Measurements from ENCODE around the gene FES.
"Not testable (repeated sequence)": the region's sequence is repeated elsewhere in the genome, so short reads cannot be mapped to it uniquely, and the experiment has no call there.

Gene FES

DNA sequence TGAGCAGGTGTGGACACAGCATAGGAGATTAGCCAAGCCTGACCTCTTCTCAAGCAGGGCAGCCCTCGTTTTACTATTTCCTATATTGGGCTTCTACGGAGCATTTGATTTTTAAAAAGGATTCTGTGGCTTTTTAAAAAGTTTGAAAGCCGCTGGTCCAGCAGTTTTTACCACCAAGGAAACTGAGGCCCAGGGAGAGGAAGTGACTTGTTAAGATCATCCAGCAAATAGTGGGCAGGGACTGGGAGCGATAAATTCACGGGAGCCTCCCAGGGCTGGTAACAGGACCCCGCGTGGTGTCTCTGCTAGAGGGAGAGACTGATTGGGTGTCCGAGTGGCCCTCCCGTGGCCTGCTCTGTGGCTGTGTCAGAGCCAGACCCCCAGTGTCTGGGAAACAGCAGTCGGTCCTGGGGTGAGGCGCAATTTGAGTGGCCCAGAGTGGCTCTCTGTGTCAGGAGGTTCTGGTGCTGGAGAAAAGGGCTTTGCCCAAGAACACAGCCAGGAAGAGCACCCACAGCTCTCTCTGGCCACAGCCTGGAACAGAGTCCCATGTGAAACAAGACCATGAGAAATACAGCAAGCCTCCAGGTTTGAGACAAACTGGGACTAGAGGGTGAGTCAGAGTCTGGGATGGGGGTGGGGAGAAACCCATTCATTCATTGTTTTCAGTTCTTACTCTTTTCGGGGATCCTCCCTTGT is 11.7 kb upstream of the FES start:
- DNase-seq: peak in 3 of 42 donors; percentile 49 to 74 (median 64)
- intact Hi-C loops (cut with DNase I): loop anchor here (5.0 kb wide), 1 partner anchor 155 kb away; the partner anchor contains the start of gene BLM

DNA sequence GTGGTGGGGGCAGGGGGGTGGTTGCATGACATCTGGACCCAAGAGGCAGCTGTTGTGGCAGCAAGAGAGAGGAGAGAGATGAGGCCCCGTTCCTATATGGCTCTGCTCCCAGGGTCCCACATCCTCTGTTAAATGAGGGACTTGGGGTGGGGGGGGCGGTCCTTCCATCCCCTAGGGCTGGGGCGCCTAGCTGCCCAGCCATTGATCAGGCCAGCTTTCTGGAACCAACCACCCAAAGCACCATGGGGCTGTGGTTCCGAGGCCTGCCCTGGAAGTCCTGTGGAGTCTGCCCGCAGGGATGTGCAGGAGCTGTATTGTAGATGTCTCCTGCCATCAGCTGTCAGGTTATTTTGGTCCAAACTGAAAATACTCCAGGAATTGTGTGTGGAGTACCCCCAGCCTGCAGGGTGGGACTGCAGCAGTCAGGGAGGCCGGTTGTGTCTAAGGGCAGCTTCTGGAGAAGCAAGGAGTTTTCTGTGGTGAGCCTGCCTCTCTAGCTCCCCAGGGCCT is 10.8 kb upstream of the FES start:
- no peak for DNase-seq
- intact Hi-C loops (cut with DNase I): loop anchor here (5.0 kb wide), 1 partner anchor 156 kb away; the partner anchor contains the start of gene BLM

DNA sequence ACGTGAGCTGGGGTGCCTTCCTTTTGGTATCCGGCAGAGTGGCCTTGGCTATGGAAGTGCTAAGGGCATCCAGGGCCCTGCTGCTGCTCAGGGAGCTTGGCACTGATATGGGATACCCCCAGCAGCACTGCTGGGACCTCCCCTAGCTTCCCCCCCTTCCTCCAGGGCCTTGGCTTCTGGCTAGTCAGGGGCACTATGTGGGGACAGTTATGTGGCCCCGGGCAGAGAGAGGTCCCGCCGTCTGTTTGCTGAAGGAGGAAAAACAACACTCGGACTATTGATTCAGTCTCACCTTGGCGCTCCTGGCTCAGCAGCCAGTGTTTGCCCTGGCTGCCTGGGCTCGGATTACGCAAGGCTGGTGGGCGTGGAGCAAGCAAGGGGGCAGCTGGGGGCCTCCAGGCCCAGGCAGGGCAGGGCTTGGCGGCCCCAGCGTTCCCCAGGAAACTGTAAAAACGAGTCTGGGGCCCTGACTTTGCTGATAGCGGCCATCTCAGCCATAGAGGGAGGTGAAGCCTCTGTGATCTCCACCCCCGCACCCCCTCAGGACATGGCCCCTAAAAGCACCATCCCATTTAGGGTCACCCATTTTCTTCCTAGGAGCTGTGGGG is 10.2 kb upstream of the FES start:
- DNase-seq: no peak
- intact Hi-C loops (cut with DNase I): loop anchor here (5.0 kb wide), 1 partner anchor 157 kb away; the partner anchor contains the start of gene BLM

DNA sequence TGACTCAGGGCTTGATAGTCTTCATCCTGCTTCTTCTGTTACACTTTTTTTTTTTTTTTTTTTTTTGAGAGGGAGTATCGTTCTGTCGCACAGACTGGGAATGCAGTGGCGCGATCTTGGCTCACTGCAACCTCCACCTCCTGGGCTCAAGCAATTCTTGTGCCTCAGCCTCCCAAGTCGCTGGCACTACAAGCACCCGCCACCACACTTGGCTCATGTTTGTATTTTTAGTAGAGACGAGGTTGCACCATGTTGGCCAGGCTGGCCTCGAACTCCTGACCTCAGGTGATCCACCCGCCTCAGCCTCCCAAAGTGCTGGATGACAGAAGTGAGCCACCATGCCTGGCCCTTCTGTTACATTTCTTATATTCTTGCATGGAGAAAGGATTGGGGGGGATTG is 9.3 kb upstream of the FES start:
- intact Hi-C loops (cut with DNase I): loop anchor here (5.0 kb wide), 1 partner anchor 158 kb away; the partner anchor contains the start of gene BLM
- DNase-seq: not testable (repeated sequence)

DNA sequence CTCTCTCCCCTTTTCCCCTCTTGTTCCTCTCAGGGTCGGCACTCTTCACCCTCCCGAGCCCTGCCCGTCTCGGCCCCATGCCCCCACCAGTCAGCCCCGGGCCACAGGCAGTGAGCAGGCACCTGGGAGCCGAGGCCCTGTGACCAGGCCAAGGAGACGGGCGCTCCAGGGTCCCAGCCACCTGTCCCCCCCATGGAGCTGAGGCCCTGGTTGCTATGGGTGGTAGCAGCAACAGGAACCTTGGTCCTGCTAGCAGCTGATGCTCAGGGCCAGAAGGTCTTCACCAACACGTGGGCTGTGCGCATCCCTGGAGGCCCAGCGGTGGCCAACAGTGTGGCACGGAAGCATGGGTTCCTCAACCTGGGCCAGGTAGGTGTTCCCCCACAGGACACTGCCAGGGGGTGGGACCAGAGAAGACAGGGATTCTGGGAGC is 8.7 kb upstream of the FES start:
- intact Hi-C loops (cut with DNase I): no loop called here

DNA sequence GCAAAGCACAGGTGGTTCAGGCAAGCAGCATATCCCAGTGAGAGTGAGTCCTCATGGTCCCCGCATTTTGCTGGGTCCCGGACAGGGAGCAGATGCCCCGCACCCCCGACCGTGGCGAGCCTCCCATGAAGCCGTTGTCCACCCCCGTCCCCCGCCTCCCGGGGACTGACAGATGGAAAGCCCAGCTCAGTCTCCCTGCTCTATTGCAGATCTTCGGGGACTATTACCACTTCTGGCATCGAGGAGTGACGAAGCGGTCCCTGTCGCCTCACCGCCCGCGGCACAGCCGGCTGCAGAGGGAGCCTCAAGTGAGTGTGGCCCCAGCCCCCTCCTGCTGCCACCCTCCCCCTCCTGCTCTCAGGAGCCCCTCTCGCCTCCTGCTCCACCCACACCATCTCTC is 8.3 kb upstream of the FES start:
- intact Hi-C loops (cut with DNase I): no loop called here
- DNase-seq: no peak

More for the DNA sequence above, 8.7 kb upstream of the FES start:
- no peak for DNase-seq

DNA sequence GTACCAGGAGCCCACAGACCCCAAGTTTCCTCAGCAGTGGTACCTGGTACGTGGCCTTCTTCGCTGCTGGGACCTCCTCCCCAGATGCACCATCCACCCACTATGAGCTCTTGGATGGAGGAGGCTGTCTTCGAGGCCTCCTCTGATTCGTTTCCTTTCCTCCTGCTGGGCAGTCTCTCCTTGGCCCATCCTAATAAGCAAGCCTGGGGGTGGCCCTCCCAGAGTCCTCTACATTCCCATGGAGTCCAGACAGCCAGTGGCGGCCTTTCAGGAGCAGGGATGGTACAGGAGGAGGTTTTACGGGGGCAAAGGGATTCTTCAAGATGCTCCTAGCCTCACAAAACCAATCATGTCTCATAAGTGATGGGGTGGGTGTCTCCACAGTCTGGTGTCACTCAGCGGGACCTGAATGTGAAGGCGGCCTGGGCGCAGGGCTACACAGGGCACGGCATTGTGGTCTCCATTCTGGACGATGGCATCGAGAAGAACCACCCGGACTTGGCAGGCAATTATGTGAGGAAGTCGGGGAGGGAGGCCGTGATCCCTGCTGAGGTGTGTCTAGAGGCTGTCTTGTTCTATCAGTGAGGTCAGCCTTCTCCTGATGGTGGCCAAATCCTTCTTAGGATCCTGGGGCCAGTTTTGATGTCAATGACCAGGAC is 7.7 kb upstream of the FES start:
- intact Hi-C loops (cut with DNase I): no loop called here
- DNase-seq: no peak

DNA sequence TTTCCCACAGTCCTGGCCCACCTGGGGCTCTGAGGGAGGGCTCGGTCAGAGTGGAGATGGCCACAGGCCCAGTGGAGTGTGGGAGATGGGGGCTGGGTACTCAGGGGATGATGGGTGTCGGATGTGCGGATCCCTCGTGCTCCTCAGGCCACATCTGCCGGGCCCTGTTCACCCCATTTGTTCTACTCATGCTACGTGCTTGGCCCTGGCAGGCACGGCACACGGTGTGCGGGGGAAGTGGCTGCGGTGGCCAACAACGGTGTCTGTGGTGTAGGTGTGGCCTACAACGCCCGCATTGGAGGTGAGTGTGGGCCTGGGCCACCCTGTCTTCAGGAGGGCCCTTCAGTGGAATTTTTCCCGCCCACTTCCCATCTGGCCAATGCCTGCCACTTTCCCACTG is 7.0 kb upstream of the FES start:
- intact Hi-C loops (cut with DNase I): no loop called here
- no peak for DNase-seq

DNA sequence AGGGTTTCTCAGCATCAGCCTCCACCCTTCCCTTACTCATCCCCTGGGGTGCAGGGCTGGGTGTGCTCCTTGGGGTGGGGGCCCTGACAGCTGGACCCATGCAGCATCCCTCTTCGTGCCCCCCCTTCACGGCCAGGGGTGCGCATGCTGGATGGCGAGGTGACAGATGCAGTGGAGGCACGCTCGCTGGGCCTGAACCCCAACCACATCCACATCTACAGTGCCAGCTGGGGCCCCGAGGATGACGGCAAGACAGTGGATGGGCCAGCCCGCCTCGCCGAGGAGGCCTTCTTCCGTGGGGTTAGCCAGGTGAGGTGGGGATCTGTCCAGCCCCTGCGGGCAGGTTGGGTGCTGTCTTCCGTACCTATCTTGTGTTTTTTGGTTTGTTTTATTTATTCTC is 6.3 kb upstream of the FES start:
- DNase-seq: no peak
- intact Hi-C loops (cut with DNase I): no loop called here

DNA sequence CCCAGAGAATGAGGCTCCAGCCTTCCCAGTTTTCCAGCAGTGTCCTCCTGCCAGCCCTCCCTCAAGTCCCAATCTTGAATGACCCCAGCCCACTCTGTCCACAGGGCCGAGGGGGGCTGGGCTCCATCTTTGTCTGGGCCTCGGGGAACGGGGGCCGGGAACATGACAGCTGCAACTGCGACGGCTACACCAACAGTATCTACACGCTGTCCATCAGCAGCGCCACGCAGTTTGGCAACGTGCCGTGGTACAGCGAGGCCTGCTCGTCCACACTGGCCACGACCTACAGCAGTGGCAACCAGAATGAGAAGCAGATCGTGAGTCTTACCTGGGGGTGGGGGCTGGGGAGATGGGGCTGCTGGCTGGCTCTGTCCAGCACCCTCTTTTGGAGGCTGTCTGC is 5.6 kb upstream of the FES start:
- DNase-seq: no peak
- intact Hi-C loops (cut with DNase I): no loop called here

DNA sequence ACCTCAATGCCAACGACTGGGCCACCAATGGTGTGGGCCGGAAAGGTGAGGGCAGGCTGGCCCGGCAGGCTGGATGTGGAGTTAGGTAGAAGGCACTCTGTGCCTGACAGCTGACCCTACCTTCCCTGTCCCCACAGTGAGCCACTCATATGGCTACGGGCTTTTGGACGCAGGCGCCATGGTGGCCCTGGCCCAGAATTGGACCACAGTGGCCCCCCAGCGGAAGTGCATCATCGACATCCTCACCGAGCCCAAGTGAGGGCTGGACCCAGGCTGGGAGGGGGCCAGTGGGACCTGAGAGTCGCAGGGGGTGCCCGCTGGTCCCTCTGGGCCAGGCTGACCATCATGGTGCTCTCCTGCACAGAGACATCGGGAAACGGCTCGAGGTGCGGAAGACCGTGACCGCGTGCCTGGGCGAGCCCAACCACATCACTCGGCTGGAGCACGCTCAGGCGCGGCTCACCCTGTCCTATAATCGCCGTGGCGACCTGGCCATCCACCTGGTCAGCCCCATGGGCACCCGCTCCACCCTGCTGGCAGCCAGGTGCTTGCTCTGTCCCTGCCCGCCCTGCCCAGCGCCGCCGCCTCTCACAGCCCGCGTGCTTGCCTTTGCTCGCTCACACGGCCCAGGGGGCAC is 4.5 kb upstream of the FES start:
- intact Hi-C loops (cut with DNase I): no loop called here
- DNase-seq: no peak

DNA sequence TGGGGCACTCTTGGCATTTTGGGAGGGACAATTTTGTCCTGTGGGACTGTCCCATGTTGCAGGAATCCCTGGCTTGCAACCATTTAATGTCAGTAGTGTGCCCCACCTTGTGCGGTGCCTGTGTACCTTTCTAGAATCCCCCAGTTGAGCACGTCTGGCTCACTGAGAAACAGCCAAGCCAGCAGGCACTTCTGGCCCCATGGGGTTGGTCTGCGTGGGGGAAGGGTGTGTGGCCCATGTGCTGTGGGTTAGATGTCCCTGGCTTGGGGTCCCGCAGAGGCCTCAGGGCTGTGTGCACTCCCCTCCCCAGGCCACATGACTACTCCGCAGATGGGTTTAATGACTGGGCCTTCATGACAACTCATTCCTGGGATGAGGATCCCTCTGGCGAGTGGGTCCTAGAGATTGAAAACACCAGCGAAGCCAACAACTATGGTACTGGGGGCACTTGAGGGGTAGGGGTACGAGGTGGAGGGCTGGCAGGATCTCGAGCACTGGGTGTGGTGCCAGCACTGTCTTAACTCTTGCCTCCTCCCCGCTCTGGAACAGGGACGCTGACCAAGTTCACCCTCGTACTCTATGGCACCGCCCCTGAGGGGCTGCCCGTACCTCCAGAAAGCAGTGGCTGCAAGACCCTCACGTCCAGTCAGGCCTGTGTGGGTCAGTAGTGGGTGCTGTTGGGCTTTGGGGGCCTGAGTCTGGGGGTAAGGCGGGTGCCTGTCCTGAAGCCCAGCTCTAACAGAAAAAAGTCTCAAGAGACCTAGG is 3.7 kb upstream of the FES start:
- no peak for DNase-seq
- intact Hi-C loops (cut with DNase I): no loop called here

DNA sequence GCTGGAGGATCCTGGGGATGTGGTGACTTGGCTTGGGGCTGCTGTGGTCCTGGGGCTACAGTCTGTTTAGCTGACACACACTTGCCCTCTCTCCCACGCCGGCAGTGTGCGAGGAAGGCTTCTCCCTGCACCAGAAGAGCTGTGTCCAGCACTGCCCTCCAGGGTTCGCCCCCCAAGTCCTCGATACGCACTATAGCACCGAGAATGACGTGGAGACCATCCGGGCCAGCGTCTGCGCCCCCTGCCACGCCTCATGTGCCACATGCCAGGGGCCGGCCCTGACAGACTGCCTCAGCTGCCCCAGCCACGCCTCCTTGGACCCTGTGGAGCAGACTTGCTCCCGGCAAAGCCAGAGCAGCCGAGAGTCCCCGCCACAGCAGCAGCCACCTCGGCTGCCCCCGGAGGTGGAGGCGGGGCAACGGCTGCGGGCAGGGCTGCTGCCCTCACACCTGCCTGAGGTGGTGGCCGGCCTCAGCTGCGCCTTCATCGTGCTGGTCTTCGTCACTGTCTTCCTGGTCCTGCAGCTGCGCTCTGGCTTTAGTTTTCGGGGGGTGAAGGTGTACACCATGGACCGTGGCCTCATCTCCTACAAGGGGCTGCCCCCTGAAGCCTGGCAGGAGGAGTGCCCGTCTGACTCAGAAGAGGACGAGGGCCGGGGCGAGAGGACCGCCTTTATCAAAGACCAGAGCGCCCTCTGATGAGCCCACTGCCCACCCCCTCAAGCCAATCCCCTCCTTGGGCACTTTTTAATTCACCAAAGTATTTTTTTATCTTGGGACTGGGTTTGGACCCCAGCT is 2.9 kb upstream of the FES start:
- DNase-seq: no peak
- intact Hi-C loops (cut with DNase I): no loop called here

DNA sequence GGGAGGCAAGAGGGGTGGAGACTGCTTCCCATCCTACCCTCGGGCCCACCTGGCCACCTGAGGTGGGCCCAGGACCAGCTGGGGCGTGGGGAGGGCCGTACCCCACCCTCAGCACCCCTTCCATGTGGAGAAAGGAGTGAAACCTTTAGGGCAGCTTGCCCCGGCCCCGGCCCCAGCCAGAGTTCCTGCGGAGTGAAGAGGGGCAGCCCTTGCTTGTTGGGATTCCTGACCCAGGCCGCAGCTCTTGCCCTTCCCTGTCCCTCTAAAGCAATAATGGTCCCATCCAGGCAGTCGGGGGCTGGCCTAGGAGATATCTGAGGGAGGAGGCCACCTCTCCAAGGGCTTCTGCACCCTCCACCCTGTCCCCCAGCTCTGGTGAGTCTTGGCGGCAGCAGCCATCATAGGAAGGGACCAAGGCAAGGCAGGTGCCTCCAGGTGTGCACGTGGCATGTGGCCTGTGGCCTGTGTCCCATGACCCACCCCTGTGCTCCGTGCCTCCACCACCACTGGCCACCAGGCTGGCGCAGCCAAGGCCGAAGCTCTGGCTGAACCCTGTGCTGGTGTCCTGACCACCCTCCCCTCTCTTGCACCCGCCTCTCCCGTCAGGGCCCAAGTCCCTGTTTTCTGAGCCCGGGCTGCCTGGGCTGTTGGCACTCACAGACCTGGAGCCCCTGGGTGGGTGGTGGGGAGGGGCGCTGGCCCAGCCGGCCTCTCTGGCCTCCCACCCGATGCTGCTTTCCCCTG is 2.2 kb upstream of the FES start:
- no peak for DNase-seq
- intact Hi-C loops (cut with DNase I): no loop called here

DNA sequence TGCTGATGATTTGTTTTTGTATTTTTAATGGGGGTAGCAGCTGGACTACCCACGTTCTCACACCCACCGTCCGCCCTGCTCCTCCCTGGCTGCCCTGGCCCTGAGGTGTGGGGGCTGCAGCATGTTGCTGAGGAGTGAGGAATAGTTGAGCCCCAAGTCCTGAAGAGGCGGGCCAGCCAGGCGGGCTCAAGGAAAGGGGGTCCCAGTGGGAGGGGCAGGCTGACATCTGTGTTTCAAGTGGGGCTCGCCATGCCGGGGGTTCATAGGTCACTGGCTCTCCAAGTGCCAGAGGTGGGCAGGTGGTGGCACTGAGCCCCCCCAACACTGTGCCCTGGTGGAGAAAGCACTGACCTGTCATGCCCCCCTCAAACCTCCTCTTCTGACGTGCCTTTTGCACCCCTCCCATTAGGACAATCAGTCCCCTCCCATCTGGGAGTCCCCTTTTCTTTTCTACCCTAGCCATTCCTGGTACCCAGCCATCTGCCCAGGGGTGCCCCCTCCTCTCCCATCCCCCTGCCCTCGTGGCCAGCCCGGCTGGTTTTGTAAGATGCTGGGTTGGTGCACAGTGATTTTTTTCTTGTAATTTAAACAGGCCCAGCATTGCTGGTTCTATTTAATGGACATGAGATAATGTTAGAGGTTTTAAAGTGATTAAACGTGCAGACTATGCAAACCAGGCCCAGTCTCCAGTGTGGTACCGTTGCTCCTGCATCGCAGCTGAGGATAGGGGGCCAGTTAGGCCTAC is 1.4 kb upstream of the FES start:
- intact Hi-C loops (cut with DNase I): no loop called here

DNA sequence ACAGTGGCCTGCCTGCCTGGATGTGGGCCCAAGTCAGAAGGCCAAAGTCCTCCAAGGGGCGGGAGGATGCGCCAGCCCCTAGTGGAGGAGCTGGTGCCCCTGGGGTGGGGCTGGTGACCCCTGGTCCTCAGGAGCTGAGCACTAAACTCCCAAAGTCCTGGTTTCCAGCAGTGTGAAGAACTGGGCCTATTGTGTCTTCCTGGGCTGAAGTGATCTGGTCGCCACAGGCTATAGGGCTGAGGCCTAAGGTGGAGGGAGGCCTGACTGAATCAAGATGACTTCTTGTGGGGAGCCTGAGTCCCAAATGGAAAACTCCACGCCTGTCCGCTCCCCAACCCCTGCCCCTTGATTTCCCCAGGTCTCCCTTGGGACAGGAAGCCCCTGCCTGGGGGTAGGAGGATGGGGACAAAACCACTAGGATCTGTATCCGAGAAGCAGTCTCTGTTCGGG is 753 bp upstream of the FES start:
- intact Hi-C loops (cut with DNase I): no loop called here
- DNase-seq: no peak

More for the DNA sequence above, 1.4 kb upstream of the FES start:
- no peak for DNase-seq

Data from head of caudate nucleus (tissue), 42 donors.